Lower leg skin (tissue), 4 donors: ENCODE data around the gene ASIC4. TPM values are rescaled to one million over a fixed set of nuclear protein-coding genes. Genes with fewer than 3 reads are reported as not detected.

Source experiments
- DNase-seq, 2 donors: peaks; one replicate each; pipeline ENCODE4 v3.0.0-alpha.2; 2019; ENCODE audit warnings: low spot score in 2 of 2
- H3K4me3 ChIP-seq: fragments of 200-600 bp; sonication (generic); 2 replicates; pipeline ENCODE4 v1.5.1; 2017; ENCODE audit warnings: mild to moderate bottlenecking, low read depth; ENCODE audit not compliant: poor library complexity, severe bottlenecking
- CTCF ChIP-seq, 3 donors: fragments of 450-650 bp; IDR thresholded peaks; one replicate each; pipeline ENCODE4 v1.5.1; 2016; ENCODE audit warnings: antibody characterized with exemption in 3 of 3, mild to moderate bottlenecking in 3 of 3, moderate library complexity in 2 of 3
- POLR2A ChIP-seq, 2 donors: fragments of 450-650 bp; IDR thresholded peaks; one replicate each; pipeline ENCODE4 v1.6.1; 2016 to 2017; ENCODE audit warnings: antibody characterized with exemption in 2 of 2, mild to moderate bottlenecking in 1 of 2, moderate library complexity in 1 of 2
- WGBS, 2 donors: methylation state at CpG; one replicate each; pipeline ENCODE4 v1.1.5; 2018; 5-methylcytosine and 5-hydroxymethylcytosine counted together
- intact Hi-C: fragments of 100-400 bp; cut with DNase I; formaldehyde crosslinking; loops from one replicate; pipeline ENCODE4 v1.15.0; 2023; ENCODE audit warnings: low total_unique reads
- total RNA-seq, 4 donors: library from RNA; depleted of rRNA; stranded (reverse); fragments of >200 nt; gene quantifications; one replicate each; pipeline ENCODE4 v1.1.0, GENCODE V29; 2016

The ASIC4 gene
- total RNA-seq, 4 donors from 2014 or later, result 0.26 TPM; not detected in 3

DNA sequence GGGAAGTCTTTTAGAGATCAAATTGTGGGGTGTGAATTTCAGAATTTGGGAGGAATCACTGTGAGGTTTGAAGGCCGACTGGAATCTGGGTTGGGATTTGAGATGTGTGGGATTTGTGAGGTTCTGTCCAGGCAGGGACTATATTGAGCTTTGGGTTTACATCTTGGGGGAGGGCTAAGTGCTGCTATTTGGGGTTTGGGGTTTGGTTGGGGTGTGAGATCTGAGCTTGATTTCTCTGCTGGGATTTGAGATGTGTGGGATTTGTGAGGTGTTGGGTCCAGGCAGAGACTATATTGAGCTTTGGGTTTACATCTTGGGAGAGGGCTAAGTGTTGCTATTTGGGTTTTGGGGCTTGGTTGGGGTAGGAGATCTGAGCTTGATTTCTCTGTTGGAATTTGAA, 14.7 kb upstream of the ASIC4 start:
- intact Hi-C loops, result no loop called here
- H3K4me3 ChIP-seq, result no peak overlapping the region
- TF ChIP-seq POLR2A (IDR thresholded peaks at IDR 0.05) (no peak), CTCF (IDR thresholded peaks at IDR 0.05) (no peak)
- DNase-seq, result no peak
- 44 to 52% methylated on average over 1 of the region's 1 CpG for WGBS, 2 donors

- H3K4me3 ChIP-seq, result no peak overlapping the region
- intact Hi-C loops, result no loop called here
- 84 to 94% methylated on average over 2 of the region's 2 CpGs for WGBS, 2 donors
- no peak for DNase-seq
- TF ChIP-seq CTCF (IDR thresholded peaks at IDR 0.05) (no peak), POLR2A (IDR thresholded peaks at IDR 0.05) (no peak)
These were observed 14.1 kb upstream of the ASIC4 start for GRCh38 chr2:219500135-219500534.

- 94% methylated on average over 14 of the region's 14 CpGs for whole genome bisulfite sequencing, 2 donors
- no peak overlapping the region for H3K4me3 ChIP-seq
- DNase-seq, result no peak
- TF ChIP-seq POLR2A (IDR thresholded peaks at IDR 0.05) (no peak), CTCF (IDR thresholded peaks at IDR 0.05) (no peak)
- intact Hi-C loops, result no loop called here
These were observed 12.4 kb upstream of the ASIC4 start for GRCh38 chr2:219501849-219502248.

GRCh38 chr2:219502618-219503017, 11.7 kb upstream of the ASIC4 start:
- DNase-seq, result no peak
- TF ChIP-seq POLR2A (IDR thresholded peaks at IDR 0.05) (no peak), CTCF (IDR thresholded peaks at IDR 0.05) (no peak)
- no peak overlapping the region for H3K4me3 ChIP-seq
- intact Hi-C loops, result no loop called here

DNA sequence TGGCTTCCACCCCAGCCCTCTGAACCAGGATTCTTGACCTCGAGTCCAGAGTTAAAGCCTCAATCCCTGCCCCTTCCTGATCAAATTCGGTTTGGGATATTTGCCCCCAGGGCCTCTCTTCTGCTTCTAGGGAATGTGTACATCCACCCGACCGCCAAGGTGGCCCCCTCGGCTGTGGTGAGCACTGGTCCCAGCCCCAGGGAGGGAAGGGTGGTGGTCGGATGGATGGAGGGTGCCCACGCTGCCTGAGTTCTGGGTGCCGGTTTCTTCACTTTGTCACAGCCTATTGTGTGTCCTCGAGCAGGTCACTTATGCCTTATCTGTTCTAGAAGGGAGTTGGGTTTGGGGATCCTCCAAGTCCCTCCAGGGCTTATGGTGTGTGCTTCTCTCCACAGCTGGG, 8.7 kb upstream of the ASIC4 start:
- no peak overlapping the region for H3K4me3 ChIP-seq
- no peak for DNase-seq
- WGBS, 2 donors, result 87 to 92% methylated on average over 9 of the region's 9 CpGs
- intact Hi-C loops, result no loop called here
- TF ChIP-seq CTCF (IDR thresholded peaks at IDR 0.05), result no peak
- no peak for TF ChIP-seq POLR2A (IDR thresholded peaks at IDR 0.05)

DNA sequence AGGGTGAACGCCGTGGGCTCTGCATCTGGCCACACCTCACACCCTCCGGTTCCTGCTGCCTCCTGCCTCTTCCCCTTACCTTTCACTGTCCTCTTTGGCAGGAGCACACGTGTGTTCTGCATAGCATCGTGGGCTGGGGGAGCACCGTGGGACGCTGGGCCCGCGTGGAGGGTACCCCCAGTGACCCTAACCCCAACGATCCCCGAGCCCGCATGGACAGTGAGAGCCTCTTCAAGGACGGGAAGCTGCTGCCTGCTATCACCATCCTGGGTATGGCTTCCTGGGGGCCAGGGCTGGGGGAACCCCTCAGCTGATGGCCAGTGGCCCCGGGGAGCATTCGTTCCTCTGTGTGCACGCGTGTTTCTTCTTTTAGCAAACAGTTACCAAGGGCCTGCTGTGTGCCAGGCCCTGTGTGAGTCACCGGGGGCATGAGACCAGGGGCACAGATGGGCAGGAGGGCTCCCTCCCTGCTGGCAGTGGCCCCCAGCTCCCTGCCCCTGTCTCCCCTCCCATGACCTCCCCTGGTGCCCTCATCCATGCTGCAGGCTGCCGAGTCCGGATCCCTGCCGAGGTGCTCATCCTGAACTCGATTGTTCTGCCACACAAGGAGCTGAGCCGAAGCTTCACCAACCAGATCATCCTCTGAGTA, 8.0 kb upstream of the ASIC4 start:
- TF ChIP-seq POLR2A (IDR thresholded peaks at IDR 0.05) (no peak), CTCF (IDR thresholded peaks at IDR 0.05) (no peak)
- DNase-seq, result no peak
- intact Hi-C loops, result no loop called here
- 80 to 86% methylated on average over 23 of the region's 23 CpGs for WGBS, 2 donors
- no peak overlapping the region for H3K4me3 ChIP-seq
